GM19023 (cell line): ENCODE data around the gene ZNF287.
"Not testable (repeated sequence)": the region's sequence is repeated elsewhere in the genome, so short reads cannot be mapped to it uniquely, and the experiment has no call there.

Experiments
- ATAC-seq: cut with Tn5 transposase; IDR thresholded peaks from one replicate; pipeline ENCODE4 v1.9.1; 2021; ENCODE audit warnings: mild to moderate bottlenecking, moderate library complexity; ENCODE audit not compliant: unreplicated experiment

ZNF287 gene

DNA sequence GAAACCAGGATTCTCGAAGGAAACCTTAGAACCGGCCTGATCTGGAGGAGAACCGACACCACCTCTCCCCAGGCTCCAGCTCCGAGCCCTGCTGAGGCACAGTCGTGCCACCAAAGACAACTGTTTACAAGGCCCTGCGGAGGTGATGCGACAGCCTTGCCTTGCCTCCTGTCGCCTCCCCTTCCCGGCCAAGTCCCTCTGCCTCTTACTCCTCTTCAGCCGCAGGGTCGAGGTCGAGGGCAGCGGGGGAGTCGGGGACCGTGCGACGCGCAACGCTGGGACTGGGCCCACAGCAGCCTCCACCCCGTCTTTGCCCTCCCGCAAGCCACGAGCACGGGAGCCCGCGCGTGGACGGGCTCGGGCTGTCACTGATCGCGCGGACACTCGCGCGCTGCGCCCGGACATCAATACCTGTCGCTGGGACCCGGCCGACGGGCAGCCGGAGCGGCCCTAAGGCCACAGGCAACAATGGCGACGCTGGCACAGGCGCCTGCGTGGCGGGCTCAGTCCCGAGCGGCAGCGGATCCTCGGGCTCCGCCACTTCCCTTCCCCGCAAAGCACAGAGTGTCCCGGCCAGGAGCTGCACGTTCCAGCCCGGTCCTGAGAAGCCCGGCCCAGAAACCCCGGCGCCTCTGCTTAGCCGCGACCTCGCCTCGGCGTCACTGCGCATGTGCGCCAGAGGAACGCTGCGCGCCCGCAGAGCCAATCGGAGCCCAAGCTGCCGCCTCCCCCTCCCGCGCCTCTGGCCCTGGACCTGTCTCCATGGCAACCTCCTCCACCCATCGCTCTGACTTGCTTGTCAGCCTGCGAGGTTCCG is at the start of gene ZNF287:
ZNF287 (minus strand) TSS at position 664 of the 817 bp plus-strand sequence. CDS start 1,473 bp downstream, outside the sequence.
- peak; percentile 98 for ATAC-seq

DNA sequence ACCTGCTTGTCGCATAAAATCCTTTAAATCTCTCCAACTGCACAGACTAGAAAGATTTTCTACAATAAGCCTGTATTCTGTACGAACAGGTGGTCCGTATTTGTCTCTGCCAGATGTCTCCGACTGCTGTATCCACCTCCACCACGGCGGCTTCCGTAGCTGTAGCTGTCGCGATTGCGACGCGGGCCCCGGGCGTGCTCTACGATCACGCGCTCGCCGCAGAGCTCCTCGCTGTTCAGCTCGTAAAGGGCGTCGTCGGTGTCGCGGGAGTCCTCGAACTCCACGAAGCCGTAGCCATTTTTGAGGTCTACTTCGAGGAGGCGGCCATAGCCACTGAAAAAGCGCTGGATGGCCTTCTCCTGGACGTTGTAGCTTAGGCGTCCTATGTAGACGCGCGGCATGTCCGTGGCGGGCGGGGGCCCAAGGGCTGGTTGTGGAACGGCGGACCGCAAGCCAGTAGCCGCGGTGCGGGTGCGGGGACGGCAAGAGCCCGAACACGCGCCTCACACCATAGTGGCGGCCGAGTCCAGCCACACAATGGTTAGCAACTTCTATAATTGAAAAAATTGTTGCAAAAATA is 48.6 kb upstream of the ZNF287 start:
- no peak for ATAC-seq

DNA sequence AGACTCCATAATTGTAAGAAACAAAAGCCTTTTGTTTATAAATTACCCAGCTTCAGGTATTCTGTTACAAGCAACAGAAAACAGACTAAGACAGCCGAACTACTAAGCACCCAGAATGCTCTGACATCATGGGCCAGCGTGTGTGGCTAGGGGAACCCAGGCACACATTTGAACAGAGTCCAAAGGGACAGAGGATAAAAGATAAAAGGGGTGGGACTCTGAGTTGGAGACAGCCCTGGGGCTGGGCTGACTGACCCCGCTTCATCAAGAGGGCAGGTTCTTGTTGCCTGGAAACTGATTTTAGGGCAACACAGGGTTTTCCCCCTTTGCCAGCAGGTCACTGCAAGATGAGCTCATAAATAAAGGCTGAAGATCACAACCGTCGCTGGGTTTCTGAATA is 30.5 kb upstream of the ZNF287 start:
- ATAC-seq: no peak

DNA sequence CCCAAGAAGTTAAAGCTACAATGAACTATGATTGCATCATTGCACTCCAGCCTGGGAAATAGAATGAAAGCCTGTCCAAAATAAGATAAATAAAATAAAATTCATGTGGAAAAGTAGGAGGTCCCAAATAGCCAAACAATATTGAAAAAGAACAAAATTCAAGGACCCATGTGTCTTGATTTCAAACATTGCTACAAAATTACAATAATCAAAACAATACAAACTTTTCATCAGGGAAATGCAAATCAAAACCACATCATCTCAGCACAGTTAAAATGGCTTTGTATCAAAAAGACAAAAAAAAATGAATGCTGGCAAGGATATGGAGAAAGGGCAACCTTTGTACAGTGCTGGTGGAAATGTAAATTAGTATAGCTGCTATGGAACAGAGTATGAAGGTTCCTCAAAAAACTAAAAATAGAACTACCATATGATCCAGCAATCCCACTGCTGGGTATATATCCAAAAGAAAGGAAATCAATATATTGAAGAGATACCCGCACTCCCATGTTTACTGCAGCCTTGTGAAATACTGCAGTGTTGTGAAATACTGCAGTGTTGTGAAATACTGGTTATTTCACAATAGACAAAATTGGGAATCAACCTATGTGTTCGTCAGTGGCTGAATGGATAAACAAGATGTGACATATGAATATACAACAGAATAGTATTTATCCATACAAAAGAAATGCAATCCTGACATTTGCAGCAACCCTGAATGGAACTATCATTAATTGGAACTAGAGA is 24.5 kb upstream of the ZNF287 start:
- ATAC-seq: no peak

DNA sequence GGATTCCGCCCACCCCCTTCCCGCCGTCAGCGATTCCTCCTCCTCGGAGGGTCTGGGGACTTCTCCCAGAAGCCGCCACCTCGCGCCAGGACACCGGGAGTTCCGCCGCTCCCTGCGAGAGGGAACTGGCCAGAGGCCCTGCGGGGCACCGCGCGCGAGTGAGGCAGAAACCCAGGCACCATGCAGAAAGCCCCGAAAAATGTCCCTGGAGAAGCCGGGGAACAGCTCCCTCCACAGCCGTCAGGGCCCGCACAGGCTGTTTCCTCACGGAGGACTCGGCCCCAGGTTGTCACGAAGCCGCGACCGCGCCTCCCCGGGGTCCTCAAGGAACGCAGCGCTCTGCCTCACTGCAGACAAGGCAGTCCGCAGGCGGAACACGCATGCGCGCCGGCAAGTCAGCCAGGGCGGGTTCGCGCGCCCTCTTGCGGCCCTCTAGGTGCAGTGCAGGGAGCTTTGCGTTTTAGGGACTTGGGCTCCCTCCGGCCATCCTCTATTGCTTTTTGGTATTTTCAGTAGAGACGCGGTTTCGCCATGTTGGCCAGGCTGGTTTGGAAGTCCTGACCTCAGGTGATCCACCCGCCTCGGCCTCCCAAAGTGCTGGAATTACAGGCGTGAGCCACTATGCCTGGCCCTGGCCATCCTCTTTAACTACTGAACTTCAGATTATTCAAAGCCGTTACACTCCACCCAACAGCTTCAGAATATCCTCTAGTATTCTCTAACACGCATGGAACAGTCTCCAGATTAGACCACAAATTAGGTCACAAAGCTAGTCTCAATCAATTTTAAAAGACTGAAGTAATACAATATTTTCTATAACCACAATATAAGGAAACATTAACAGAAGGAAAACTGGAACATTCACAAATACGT is 20.3 kb upstream of the ZNF287 start:
- ATAC-seq: peak; percentile 79

DNA sequence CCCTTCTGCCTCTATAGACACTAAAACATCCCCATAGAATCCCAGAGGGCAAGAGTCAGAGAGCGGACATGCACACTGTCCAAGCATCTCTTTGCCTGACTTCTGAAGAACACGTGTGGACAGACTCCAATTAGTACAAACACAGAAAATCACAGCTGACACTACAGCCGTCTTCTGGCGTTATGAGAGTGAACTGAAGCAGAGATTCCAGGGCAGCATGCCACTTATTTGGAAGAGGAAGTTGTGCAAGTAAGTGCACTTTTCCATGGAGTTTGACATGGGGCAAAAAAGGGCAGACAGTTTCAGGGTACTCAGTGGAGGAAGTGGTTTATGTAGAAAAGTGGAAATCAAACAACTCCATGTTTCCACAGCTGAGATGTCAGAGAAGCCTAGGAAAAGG is 16.8 kb upstream of the ZNF287 start:
- no peak for ATAC-seq

DNA sequence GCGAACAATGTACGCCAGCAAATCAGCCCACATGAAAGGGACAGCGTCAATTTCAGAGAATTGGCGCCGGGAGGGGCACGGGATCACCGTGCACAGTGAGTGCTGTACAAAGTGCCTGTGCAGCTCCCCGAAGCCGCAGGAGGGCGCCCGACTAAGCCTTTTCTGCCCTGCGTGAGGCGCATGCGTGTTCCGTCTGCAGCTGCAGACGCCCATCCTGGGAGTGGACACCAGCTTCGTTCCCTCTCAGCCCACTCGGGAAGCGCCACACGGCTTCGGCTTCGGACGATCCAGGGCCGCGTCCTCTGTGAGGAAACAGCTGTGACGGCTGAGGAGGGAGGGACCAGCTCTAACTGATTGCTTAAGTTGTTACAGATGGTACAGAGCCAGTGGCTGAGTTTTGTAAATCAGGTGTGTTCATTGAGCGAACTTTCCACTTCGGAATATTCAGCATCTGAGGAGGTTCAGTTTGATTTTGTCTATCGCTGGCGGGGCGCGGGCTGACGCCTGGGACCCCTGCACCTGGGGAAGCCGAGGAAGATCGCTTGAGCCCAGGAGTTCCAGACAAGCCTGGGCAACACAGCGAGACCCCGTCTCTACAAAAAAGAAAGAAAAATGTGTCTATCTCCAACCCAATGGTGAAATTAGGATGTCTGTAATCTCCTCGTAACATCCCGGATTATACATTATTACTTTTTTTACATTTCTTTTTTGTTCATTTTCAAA is 15.4 kb upstream of the ZNF287 start:
- ATAC-seq: no peak

DNA sequence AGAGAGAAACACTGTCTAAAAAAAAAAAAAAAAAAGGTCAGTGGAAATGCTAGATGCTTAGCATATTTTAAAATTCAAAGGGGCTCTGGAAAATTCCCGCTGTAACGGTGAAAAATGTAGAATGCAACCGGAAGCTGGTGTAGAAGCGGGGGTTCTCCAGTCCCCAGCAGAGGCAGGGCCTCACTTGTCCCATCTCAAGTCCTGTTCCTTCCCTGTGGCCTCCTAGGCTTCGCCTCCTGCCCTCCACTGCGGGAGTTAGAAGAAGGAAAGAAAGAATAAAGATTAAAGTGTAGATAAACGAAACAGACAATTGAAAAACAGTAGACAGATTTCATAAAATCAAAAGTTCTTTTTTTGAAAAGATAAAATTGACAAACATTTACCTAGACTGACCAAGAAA is 14.8 kb upstream of the ZNF287 start:
- no peak for ATAC-seq

DNA sequence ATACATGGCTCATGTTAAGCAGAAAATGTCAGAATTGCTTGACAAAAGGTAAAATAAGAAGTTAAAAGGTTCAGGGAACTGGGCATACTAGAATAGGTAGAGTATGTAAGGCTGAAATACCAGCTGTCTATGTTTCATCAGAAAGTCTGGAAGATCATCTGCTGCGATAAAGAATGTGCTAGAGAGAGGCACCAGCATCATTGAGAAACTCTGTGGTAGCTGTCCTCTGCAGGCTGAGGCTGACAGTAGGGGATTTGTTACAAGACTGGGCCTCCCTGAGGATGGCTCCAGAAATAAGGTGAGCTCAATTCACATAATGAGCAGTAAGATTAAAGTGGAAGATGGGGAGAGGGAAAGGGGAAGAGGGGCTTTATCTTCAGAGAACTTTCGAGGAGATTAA is 4.5 kb upstream of the ZNF287 start:
- no peak for ATAC-seq

DNA sequence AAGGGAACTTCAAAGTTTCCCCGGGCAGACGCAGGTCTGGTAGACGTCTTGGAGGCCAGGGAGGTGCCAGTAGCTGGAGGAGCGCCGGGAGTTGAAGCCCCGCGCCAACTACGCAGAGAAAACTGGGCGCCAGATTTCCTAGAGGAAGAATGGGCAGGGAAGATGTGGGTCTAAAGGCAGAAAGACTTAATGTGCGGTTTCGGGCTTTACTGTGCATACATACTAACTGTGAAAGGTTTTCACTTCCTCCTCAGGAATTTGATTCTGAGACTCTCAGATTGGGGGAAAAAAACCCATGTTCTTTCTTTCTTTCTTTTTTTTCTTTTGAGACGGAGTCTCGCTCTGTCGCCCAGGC is 331 bp upstream of the ZNF287 start:
- ATAC-seq: peak; percentile 10

DNA sequence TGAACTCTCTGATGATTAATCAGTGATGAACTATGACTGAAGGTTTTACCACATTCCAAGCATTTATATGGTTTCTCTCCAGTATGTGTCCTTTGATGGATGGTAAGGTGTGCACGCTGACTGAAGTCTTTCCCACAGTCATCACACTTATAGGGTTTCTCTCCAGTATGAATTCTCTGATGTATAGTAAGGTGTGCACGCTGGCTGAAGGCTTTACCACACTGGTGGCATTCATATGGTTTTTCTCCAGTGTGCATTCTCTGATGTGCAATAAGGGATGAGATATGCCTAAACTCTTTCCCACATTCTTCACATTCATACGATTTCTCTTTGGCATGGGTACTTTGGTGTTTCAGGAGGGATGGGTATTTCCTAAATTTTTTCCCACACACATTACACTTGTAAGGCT is 16.4 kb downstream of the ZNF287 start:
- no peak for ATAC-seq

DNA sequence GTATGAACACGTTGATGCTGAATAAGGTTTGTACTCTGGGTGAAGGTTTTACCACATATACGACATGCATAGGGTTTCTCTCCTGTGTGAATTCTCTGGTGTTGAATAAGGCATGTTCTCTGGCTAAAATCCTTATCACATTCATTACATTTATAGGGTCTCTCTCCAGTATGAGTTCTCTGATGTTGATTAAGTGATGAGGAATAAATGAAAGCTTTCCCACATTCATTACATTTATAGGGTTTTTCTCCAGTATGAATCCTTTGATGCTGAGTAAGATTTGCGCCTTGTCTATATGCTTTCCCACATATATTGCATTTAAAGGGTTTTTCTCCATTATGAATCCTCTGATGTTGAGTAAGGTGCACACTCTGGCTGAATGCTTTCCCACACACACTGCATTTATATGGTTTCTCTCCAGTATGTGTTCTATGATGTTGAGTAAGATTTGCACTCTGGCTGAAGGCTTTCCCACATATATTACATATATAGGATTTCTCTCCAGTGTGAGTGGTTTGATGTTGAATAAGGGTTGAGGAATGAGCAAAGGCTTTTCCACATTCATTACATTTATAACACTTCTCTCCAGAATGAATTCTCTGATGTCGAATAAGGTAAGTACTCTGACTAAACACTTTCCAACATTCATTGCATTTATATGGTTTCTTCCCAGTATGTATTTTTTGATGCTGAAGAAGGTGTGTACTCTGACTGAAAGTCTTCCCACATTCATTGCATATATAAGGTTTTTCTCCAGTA is 16.9 kb downstream of the ZNF287 start:
- ATAC-seq: no peak

DNA sequence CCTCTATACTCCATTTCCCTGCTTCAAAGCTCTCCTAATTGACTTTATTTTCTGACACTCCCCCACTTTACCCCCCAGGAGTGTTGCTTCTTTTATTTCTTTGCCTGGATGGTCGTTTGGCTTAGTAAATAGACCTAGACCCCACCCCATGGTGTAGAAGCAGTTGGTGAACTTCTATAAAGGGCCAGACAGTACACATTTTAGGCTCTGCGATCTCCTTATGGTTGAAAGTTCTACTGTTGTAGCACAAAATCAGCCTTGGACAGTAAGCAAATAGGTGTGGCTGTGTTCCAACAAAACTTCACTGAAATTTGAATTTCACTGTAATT is 31.9 kb downstream of the ZNF287 start:
- ATAC-seq: no peak

DNA sequence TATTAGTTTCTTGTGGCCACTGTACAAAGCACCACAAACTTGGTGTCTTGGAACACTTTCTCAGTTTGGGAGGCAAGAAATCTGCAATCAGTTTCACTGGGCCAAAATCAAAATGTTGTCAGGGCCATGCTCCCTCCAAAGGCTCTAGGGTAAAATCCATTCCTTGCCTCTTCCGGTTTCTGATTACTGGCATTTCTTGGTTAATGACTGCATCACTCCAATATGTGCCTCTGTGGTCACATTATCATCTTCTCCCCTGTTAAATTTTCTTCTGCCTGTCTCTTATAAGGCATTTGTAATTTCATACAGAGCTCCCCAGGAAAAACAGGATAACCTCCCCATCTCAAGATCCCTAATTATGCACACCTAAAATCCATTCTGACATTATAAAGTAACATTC is 34.8 kb downstream of the ZNF287 start:
- ATAC-seq: no peak

DNA sequence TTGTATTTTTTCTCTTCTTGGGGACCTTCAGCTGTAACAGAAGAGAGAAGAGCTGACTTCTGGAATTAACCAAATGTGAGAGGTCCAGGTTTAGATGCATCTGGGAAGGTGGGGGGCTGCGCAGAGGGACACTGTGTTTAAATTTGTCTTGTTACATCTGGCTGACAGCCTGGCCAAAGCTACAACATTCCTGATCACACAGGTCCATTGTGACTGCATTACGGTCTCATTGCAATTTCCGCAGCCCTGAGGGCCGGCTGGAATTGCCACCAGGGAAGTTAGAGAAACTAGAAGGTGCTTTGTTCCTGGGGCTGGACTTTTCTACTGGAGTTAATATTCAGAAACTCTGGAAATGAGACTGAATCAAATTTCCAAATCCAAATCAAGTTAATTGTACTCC is 39.1 kb downstream of the ZNF287 start:
- ATAC-seq: no peak

DNA sequence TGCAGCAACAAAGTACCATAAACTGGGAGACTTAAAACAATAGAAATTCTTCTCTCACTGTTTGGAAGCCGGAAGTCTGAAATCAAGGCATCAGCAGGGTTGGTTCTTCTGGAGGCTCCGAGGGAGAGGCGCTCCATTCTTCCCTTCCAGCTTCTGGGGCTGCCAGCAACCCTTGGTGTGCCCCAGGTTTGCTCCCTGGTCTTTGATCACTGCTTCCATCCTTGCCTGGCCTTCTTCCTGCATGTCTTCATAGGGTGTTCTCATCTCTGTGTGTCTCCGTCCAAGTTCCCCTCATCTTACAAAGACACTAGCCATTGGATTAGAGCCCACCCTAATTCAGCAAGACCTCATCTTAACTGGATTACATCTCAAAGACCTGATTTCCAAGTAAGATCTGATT is 41.7 kb downstream of the ZNF287 start:
- no peak for ATAC-seq

DNA sequence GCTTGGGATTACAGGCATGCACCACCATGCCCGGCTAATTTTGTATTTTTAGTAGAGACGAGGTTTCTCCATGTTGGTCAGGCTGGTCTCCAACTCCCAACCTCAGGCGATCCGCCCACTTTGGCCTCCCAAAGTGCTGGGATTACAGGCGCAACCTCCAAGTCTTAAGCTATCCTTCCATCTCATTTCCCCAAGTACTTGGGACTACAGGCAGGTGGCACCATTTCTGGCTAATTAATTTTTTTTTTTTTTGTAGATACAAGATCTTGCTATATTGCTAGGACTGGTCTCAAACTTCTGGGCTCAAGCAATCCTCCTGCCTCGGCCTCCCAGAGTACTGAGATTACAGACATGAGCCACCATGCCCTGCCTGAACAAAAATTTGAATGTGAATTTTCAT is 43.4 kb downstream of the ZNF287 start:
- not testable (repeated sequence) for ATAC-seq

DNA sequence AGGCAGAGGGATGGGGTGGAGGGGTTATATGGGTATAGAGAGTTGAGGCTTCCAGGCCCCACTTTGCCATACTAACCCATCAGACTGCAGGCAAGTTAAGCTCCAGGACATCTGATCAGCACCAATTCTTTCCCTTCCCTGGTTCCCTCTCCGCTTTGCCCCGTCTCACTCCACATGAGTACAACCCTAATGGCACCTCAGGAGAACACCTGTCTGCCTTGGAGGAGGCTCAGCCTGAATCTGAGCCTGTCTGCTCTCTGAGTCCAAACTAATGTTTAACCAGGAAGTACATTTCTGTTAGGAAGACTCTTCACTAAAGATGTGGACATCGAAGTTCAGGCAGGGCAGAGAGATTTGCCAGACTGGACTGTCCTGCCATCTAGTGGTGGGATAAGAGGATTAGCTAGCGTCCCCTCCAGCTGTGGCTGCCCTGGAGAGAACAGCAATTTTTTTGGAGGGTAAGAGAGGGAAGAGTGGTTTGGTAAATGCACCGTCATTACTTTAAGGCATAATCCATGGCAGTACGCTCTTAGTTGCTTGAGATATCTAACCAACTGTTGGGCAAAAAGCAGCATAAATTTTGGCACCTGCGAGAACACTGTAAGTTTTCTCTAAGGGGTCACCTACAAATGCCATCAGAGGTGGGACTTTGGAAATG is 47.8 kb downstream of the ZNF287 start:
- peak; percentile 85 for ATAC-seq

DNA sequence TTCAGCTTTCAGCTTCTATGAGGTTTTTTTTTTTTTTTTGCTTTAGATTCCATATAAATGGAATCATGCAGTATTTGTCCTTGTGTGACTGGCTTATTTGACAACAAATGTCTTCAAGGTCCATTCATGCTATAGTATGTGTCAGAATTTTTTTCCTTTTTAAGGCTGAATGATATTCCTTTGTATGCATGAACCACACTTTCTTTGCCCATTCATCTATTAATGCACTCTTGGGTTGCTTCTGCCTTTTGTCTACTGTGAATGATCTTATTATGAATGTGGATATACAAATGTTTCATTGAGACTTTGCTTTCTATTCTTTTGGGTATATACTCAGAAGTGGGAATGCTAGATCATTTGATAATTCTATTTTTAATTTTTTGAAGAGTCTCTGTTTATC is 50.0 kb downstream of the ZNF287 start:
- ATAC-seq: no peak
